HCT116 (cell line): ENCODE data around the gene TENM3. TPM values are rescaled to one million over a fixed set of nuclear protein-coding genes. Genes with fewer than 3 reads are reported as not detected.

Experiments
- ATAC-seq: fragments of 200-7000 bp; cut with Tn5 transposase; 2 replicates; pipeline ENCODE4 v1.9.1; 2020; ENCODE audit warnings: mild to moderate bottlenecking, moderate library complexity
- BruUV-seq: library from RNA; stranded (reverse); fragments of 400-500 nt; replicated peaks from 2 replicates; lab custom pipeline; 2021; lab: Mats Ljungman, UMichigan
- CTCF ChIA-PET: fragments of 300-600 bp; sonication (Branson Sonifier 250); formaldehyde crosslinking; loops from one replicate; lab custom pipeline; 2021; ENCODE audit warnings: antibody characterized with exemption; lab: Charles Lee
- POLR2A ChIA-PET: fragments of 300-600, 350-600 bp; sonication (Branson Sonifier 250); formaldehyde crosslinking; loops from one replicate; lab custom pipeline; 2021; ENCODE audit warnings: antibody characterized with exemption; lab: Charles Lee
- RAD21 ChIA-PET, 2 experiments: fragments of 300-600 bp; sonication (Branson Sonifier 250); formaldehyde crosslinking; loops; one replicate each; lab custom pipeline; 2023; ENCODE audit warnings: low total read pairs in 2 of 2; ENCODE audit not compliant: uncharacterized antibody in 2 of 2, unreplicated experiment in 2 of 2, low non-redundant PET in 1 of 2; lab: Charles Lee
- DNase-seq: peaks from one replicate; pipeline ENCODE4 v3.0.0-alpha.2; 2010; ENCODE audit warnings: low read depth, low spot score
- H2AFZ ChIP-seq: fragments of 200-600 bp; shearing (Covaris generic), sonication (generic); 2 replicates; pipeline ENCODE4 v1.6.1; 2017; ENCODE audit warnings: low read depth, mixed run types, mixed read lengths, antibody characterized with exemption, low read length; ENCODE audit not compliant: poor library complexity, severe bottlenecking
- H3K27ac ChIP-seq: 2 replicates; pipeline ENCODE4 v1.5.1; 2012; ENCODE audit warnings: low read depth, low read length
- H3K27me3 ChIP-seq: fragments of 200-600 bp; sonication (generic); 2 replicates; pipeline ENCODE4 v1.6.1; 2016; ENCODE audit warnings: mixed run types, low read length, mixed read lengths; ENCODE audit not compliant: insufficient read depth
- H3K36me3 ChIP-seq, 2 experiments: fragments of 200-500 bp in 1 of 2; fragments of 200-600 bp in 1 of 2; sonication (Bioruptor generic) in 1 of 2; sonication (generic) in 1 of 2; 2 replicates each; pipeline versions ENCODE4 v1.5.1 to v1.6.1; 2014 to 2016; ENCODE audit warnings: low read length in 2 of 2, inconsistent platforms in 1 of 2, mixed read lengths in 1 of 2, mixed run types in 1 of 2; ENCODE audit not compliant: insufficient read depth in 2 of 2, control insufficient read depth in 1 of 2
- H3K4me1 ChIP-seq, 2 experiments: fragments of 200-600 bp in 1 of 2; sonication (generic) in 1 of 2; 2 replicates each; pipeline versions ENCODE4 v1.5.1 to v1.6.1; 2012 to 2017; ENCODE audit warnings: low read length in 2 of 2, inconsistent platforms in 1 of 2, mild to moderate bottlenecking in 1 of 2, mixed read lengths in 1 of 2, mixed run types in 1 of 2, moderate library complexity in 1 of 2; ENCODE audit not compliant: insufficient read depth in 2 of 2, control insufficient read depth in 1 of 2
- H3K4me2 ChIP-seq: fragments of 200-600 bp; sonication (generic); 2 replicates; pipeline ENCODE4 v1.6.1; 2017; ENCODE audit warnings: mixed run types, low read length, mixed read lengths
- H3K4me3 ChIP-seq, 2 experiments: fragments of 200-600 bp in 1 of 2; sonication (generic) in 1 of 2; replicated peaks in 1 of 2; 2 replicates each; pipeline ENCODE4 v1.5.1; 2011 to 2016; ENCODE audit warnings: low read length in 2 of 2, control low read depth in 1 of 2, low read depth in 1 of 2, mild to moderate bottlenecking in 1 of 2, mixed read lengths in 1 of 2, mixed run types in 1 of 2
- H3K79me2 ChIP-seq: fragments of 200-600 bp; sonication (generic); 2 replicates; pipeline ENCODE4 v1.6.1; 2017; ENCODE audit warnings: mild to moderate bottlenecking, mixed run types, low read length, moderate library complexity, mixed read lengths; ENCODE audit not compliant: insufficient read depth
- H3K9ac ChIP-seq: fragments of 200-600 bp; sonication (generic); 2 replicates; pipeline ENCODE4 v1.6.1; 2016; ENCODE audit warnings: low read length, mixed read lengths
- H3K9me2 ChIP-seq: fragments of 200-600 bp; sonication (generic), shearing (Covaris generic); 2 replicates; pipeline ENCODE4 v1.6.1; 2017; ENCODE audit warnings: mixed run types, mild to moderate bottlenecking, moderate library complexity; ENCODE audit not compliant: insufficient read depth
- H3K9me3 ChIP-seq, 2 experiments: fragments of 200-500 bp in 1 of 2; fragments of 200-600 bp in 1 of 2; sonication (Bioruptor generic) in 1 of 2; sonication (generic) in 1 of 2; 2 replicates each; pipeline ENCODE4 v1.6.1; 2014 to 2017; ENCODE audit warnings: low read length in 2 of 2, mixed read lengths in 2 of 2, inconsistent platforms in 1 of 2, low read depth in 1 of 2, mild to moderate bottlenecking in 1 of 2, mixed run types in 1 of 2, moderate library complexity in 1 of 2; ENCODE audit not compliant: control insufficient read depth in 1 of 2, insufficient read depth in 1 of 2
- H4K20me1 ChIP-seq: fragments of 200-600 bp; sonication (generic), shearing (Covaris generic); 2 replicates; pipeline ENCODE4 v1.6.1; 2017; ENCODE audit warnings: mixed run types, mild to moderate bottlenecking, moderate library complexity; ENCODE audit not compliant: insufficient read depth
- CBX3 ChIP-seq: IDR thresholded peaks from 2 replicates; pipeline ENCODE4 v1.6.1; 2012; ENCODE audit warnings: low read depth
- CEBPB ChIP-seq: IDR thresholded peaks from 2 replicates; pipeline ENCODE4 v1.6.1; 2012; ENCODE audit warnings: low read depth
- EZH2 ChIP-seq: fragments of 200-600 bp; sonication (generic); IDR thresholded peaks from 2 replicates; pipeline ENCODE4 v1.6.1; 2017; ENCODE audit warnings: antibody characterized with exemption, mixed run types
- EZH2phosphoT487 ChIP-seq: fragments of 200-600 bp; IDR thresholded peaks from 2 replicates; pipeline ENCODE4 v1.6.1; 2018; ENCODE audit warnings: antibody characterized with exemption, borderline replicate concordance
- FOSL1 ChIP-seq: IDR thresholded peaks from 2 replicates; pipeline ENCODE4 v1.6.1; 2012; ENCODE audit warnings: low read depth
- JUND ChIP-seq: IDR thresholded peaks from 2 replicates; pipeline ENCODE4 v1.6.1; 2012
- MAX ChIP-seq: IDR thresholded peaks from 2 replicates; pipeline ENCODE4 v1.6.1; 2012
- POLR2A ChIP-seq: IDR thresholded peaks from 2 replicates; pipeline ENCODE4 v1.7.0; 2011; ENCODE audit warnings: borderline replicate concordance; ENCODE audit not compliant: insufficient read depth, insufficient read length; ENCODE audit errors: extremely low read depth
- POLR2AphosphoS5 ChIP-seq: IDR thresholded peaks from 2 replicates; pipeline ENCODE4 v1.6.1; 2011; ENCODE audit warnings: mild to moderate bottlenecking, low read depth, low read length, moderate library complexity
- SP1 ChIP-seq: IDR thresholded peaks from 2 replicates; pipeline ENCODE4 v1.6.1; 2012; ENCODE audit warnings: low read depth
- TCF7L2 ChIP-seq: IDR thresholded peaks from 2 replicates; pipeline ENCODE4 v1.7.0; 2011; ENCODE audit warnings: borderline replicate concordance, inconsistent platforms; ENCODE audit not compliant: insufficient read depth, insufficient read length; ENCODE audit errors: extremely low read depth
- YY1 ChIP-seq: IDR thresholded peaks from 2 replicates; pipeline ENCODE4 v1.6.1; 2011; ENCODE audit warnings: low read length, low read depth, moderate library complexity, mild to moderate bottlenecking; ENCODE audit not compliant: insufficient replicate concordance; ENCODE audit errors: extremely low read depth
- ZNF274 ChIP-seq: fragments of 200-500 bp; sonication (Bioruptor generic); IDR thresholded peaks from 2 replicates; pipeline ENCODE4 v1.6.1; 2014; ENCODE audit warnings: mild to moderate bottlenecking, low read depth, low read length, inconsistent platforms
- intact Hi-C: fragments of 100-400 bp; cut with micrococcal nuclease; formaldehyde crosslinking; loops from 2 replicates; pipeline ENCODE4 v1.10.0; 2022
- total RNA-seq: library from RNA; stranded (reverse); gene quantifications from one replicate; pipeline ENCODE4 v1.2.1, GENCODE V29; 2021; ENCODE audit not compliant: unreplicated experiment
- TF ChIP-seq, protein P1 (sequence below), 3 experiments: fragments of 200-600 bp in 1 of 3; sonication (generic) in 1 of 3; IDR thresholded peaks in 2 of 3; conservative IDR thresholded peaks in 1 of 3; 2 replicates each; pipeline ENCODE4 v1.5.1; 2012 to 2017; ENCODE audit warnings: low read depth in 2 of 3, low read length in 2 of 3, antibody characterized with exemption in 1 of 3, borderline replicate concordance in 1 of 3, control low read depth in 1 of 3, mild to moderate bottlenecking in 1 of 3, mixed read lengths in 1 of 3, mixed run types in 1 of 3, moderate library complexity in 1 of 3; ENCODE audit not compliant: insufficient read depth in 1 of 3

The TENM3 gene
- total RNA-seq, 1 experiment from 2014 or later = 0.54 TPM

DNA sequence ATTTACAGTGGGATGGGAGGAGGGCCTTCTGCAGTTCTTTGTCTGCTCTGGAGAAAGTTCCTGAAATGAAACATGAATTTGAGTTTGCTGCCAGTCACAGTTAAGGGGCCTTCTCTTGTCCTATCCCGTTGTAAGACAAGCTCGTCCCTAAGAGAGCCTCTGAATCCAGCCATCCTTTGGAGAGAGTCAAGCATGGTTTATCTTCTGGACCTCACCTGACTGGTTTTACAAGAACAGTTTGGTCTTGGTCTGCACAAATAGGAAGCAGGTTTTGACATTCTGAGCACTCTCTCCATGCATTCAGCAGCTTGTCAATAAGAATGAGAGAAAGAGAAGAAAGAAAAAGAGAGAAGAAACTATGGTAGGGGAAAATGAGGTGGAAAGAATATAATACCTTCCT lies 20.4 kb upstream of the TENM3 start:
- Histone ChIP-seq H3K79me2 (no peaks in the 10 kb centered on the region), H4K20me1 (no peaks in the 10 kb centered on the region), H3K4me3 (no peak overlapping the region), H3K36me3 (no peaks in the 10 kb centered on the region), H3K9me3 (no peaks in the 10 kb centered on the region), H3K9ac (no peak overlapping the region), H3K27me3 (no peaks in the 10 kb centered on the region), H3K4me1 (no peaks in the 10 kb centered on the region), H3K9me2 (no peaks in the 10 kb centered on the region), H3K4me2 (no peak overlapping the region), H2AFZ (no peak overlapping the region), H3K27ac (no peak overlapping the region)
- RAD21 ChIA-PET = no interaction called here
- intact Hi-C loops = no loop called here
- ATAC-seq (no peak), DNase-seq (no peak)
- BruUV-seq = no TSS peak
- TF ChIP-seq MAX (no peak), YY1 (no peak), EZH2phosphoT487 (no peak), CEBPB (no peak), TCF7L2 (no peak), JUND (no peak), SP1 (no peak), ZNF274 (no peak), CBX3 (no peak), EZH2 (no peak), POLR2AphosphoS5 (no peak), FOSL1 (no peak), POLR2A (no peak)
- TF ChIP-seq, protein P1, sequence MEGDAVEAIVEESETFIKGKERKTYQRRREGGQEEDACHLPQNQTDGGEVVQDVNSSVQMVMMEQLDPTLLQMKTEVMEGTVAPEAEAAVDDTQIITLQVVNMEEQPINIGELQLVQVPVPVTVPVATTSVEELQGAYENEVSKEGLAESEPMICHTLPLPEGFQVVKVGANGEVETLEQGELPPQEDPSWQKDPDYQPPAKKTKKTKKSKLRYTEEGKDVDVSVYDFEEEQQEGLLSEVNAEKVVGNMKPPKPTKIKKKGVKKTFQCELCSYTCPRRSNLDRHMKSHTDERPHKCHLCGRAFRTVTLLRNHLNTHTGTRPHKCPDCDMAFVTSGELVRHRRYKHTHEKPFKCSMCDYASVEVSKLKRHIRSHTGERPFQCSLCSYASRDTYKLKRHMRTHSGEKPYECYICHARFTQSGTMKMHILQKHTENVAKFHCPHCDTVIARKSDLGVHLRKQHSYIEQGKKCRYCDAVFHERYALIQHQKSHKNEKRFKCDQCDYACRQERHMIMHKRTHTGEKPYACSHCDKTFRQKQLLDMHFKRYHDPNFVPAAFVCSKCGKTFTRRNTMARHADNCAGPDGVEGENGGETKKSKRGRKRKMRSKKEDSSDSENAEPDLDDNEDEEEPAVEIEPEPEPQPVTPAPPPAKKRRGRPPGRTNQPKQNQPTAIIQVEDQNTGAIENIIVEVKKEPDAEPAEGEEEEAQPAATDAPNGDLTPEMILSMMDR (IDR thresholded peaks at IDR 0.05 in 2 of 3, conservative IDR thresholded peaks at IDR 0.05 in 1 of 3; ENCODE audit: borderline replicate concordance in 1 of 3, insufficient read depth in 1 of 3, low read depth in 2 of 3, low read length in 2 of 3) = no peak
- POLR2A ChIA-PET = no interaction called here
- CTCF ChIA-PET = no interaction called here
